Neural crest cell (in vitro differentiated cells): ENCODE measurements around the gene MMP19. TPM values are rescaled to one million over a fixed set of nuclear protein-coding genes. Genes with fewer than 3 reads are reported as not detected.

Source experiments
- DNase-seq: peaks from one replicate; pipeline ENCODE4 v3.0.0; 2021; ENCODE audit warnings: low read depth, mixed read lengths, low spot score
- H3K27ac Mint-ChIP-seq: one replicate; pipeline ENCODE4 v1.8.0; 2021; ENCODE audit warnings: mild to moderate bottlenecking, mixed read lengths; ENCODE audit not compliant: unreplicated experiment
- H3K27me3 Mint-ChIP-seq: 2 replicates; pipeline ENCODE4 v1.8.0; 2021; ENCODE audit warnings: low read depth, mild to moderate bottlenecking, mixed read lengths
- H3K36me3 Mint-ChIP-seq: 2 replicates; pipeline ENCODE4 v1.8.0; 2021; ENCODE audit warnings: low read depth, mild to moderate bottlenecking, mixed read lengths
- H3K4me1 Mint-ChIP-seq: 2 replicates; pipeline ENCODE4 v1.8.0; 2021; ENCODE audit warnings: mixed read lengths
- H3K4me3 Mint-ChIP-seq: one replicate; pipeline ENCODE4 v1.8.0; 2021; ENCODE audit warnings: mild to moderate bottlenecking, mixed read lengths
- H3K9me3 Mint-ChIP-seq: 2 replicates; pipeline ENCODE4 v1.8.0; 2021; ENCODE audit warnings: mixed read lengths
- total RNA-seq: library from RNA; stranded (reverse); gene quantifications from 2 replicates; pipeline ENCODE4 v1.2.1, GENCODE V29; 2021
- TF ChIP-seq, protein P1 (sequence below): fragments of 200-600 bp; sonication (generic); conservative IDR thresholded peaks from 2 replicates; pipeline ENCODE4 v1.5.0; 2021; ENCODE audit warnings: antibody characterized with exemption, mild to moderate bottlenecking

Gene MMP19
- total RNA-seq, 1 donor from 2014 or later, result not detected

- no peaks in the 10 kb centered on the region for H3K4me1 Mint-ChIP-seq
- no peak overlapping the region for H3K4me3 Mint-ChIP-seq
- TF ChIP-seq, protein P1, sequence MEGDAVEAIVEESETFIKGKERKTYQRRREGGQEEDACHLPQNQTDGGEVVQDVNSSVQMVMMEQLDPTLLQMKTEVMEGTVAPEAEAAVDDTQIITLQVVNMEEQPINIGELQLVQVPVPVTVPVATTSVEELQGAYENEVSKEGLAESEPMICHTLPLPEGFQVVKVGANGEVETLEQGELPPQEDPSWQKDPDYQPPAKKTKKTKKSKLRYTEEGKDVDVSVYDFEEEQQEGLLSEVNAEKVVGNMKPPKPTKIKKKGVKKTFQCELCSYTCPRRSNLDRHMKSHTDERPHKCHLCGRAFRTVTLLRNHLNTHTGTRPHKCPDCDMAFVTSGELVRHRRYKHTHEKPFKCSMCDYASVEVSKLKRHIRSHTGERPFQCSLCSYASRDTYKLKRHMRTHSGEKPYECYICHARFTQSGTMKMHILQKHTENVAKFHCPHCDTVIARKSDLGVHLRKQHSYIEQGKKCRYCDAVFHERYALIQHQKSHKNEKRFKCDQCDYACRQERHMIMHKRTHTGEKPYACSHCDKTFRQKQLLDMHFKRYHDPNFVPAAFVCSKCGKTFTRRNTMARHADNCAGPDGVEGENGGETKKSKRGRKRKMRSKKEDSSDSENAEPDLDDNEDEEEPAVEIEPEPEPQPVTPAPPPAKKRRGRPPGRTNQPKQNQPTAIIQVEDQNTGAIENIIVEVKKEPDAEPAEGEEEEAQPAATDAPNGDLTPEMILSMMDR, result no peak
- no peak for DNase-seq
- no peak overlapping the region for H3K27ac Mint-ChIP-seq
- H3K36me3 Mint-ChIP-seq, result peaks cover 26% of the 10 kb centered on the region
- no peaks in the 10 kb centered on the region for H3K9me3 Mint-ChIP-seq
- no peaks in the 10 kb centered on the region for H3K27me3 Mint-ChIP-seq
These were observed 53.6 kb downstream of the MMP19 start for GRCh38 chr12:55789171-55789570.

GRCh38 chr12:55788546-55788945, 54.2 kb downstream of the MMP19 start:
- no peak for DNase-seq
- H3K4me3 Mint-ChIP-seq, result no peak overlapping the region
- H3K27me3 Mint-ChIP-seq, result no peaks in the 10 kb centered on the region
- H3K36me3 Mint-ChIP-seq, result peaks cover 22% of the 10 kb centered on the region
- H3K4me1 Mint-ChIP-seq, result no peaks in the 10 kb centered on the region
- no peaks in the 10 kb centered on the region for H3K9me3 Mint-ChIP-seq
- TF ChIP-seq, protein P1, result no peak
- no peak overlapping the region for H3K27ac Mint-ChIP-seq

Other genes starting within 250 kb of the MMP19 start
- gene OR10P1, start 206.0 kb downstream of the MMP19 start, total RNA-seq, result not detected in 2 replicates
- 57.9 and 63.7 TPM in 2 replicates for gene ITGA7, start 135.0 kb downstream of the MMP19 start, total RNA-seq
- gene BLOC1S1, start 126.9 kb downstream of the MMP19 start, total RNA-seq, result 105 and 111 TPM in 2 replicates
- 10.4 and 14.2 TPM in 2 replicates for gene RDH5, start 122.5 kb downstream of the MMP19 start, total RNA-seq
- 535 and 560 TPM in 2 replicates for gene CD63, start 113.9 kb downstream of the MMP19 start, total RNA-seq
- 66.6 and 67.0 TPM in 2 replicates for gene GDF11, start 99.8 kb downstream of the MMP19 start, total RNA-seq
- gene SARNP, start 25.2 kb downstream of the MMP19 start, total RNA-seq, result 121 and 123 TPM in 2 replicates
- gene ORMDL2, start 24.9 kb downstream of the MMP19 start, total RNA-seq, result 32.6 and 33.3 TPM in 2 replicates
- 35.3 and 40.3 TPM in 2 replicates for gene DNAJC14, start 13.3 kb downstream of the MMP19 start, total RNA-seq
- gene PYM1, start 85.0 kb upstream of the MMP19 start, total RNA-seq, result 54.0 and 56.8 TPM in 2 replicates
- gene DGKA, start 88.2 kb upstream of the MMP19 start, total RNA-seq, result 17.1 and 18.8 TPM in 2 replicates
- 36.9 and 39.9 TPM in 2 replicates for gene PMEL, start 123.1 kb upstream of the MMP19 start, total RNA-seq
- 125 TPM in 2 replicates for gene CDK2, start 123.9 kb upstream of the MMP19 start, total RNA-seq
- 86.5 and 97.3 TPM in 2 replicates for gene RAB5B, start 131.1 kb upstream of the MMP19 start, total RNA-seq
- 30.4 and 33.7 TPM in 2 replicates for gene SUOX, start 154.3 kb upstream of the MMP19 start, total RNA-seq
- 42.3 and 45.5 TPM in 2 replicates for gene IKZF4, start 178.1 kb upstream of the MMP19 start, total RNA-seq
- 32.3 and 43.1 TPM in 2 replicates for gene RPS26, start 199.0 kb upstream of the MMP19 start, total RNA-seq
- 144 and 152 TPM in 2 replicates for gene ERBB3, start 237.2 kb upstream of the MMP19 start, total RNA-seq